HG03139 (cell line): Measurements from ENCODE around the gene EFNA5.
A peak's percentile ranks its signal among the peaks of the same experiment; 100 is the strongest.

Experiments used
- ATAC-seq: cut with Tn5 transposase; IDR thresholded peaks from one replicate; pipeline ENCODE4 v1.9.1; 2021; ENCODE audit not compliant: unreplicated experiment

Gene EFNA5

DNA sequence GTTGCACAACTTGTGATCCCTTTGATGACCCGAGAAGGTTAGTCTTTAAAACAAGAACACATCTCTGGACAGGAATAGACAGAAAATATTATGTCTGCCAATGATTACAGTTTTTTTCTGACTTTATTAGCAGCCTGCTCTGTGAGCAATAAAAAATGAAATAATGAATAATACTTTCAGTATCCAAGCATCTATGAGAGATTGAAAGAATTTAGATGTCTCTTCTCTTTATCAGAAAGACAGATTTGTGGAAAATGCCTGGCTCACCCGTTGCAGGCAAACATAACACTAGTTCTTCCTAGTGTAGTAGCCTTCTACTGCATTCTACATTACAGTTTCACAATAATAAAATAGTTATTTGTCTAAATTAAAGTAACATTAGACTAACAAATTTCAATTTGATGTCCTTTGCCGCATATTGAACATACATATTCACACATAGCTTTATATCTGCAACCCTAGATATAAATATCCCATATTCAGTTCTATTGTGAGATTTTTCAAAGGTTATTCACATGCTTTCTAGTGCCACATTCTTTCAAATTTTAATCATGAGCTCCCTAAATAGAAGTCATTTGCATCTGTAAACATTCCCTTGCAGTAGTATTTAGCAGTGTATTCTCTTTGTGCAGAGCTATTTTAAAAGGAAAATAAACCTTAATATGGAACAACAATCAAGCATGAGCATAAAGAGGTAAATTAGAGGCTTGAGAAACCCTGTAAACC is 267.3 kb downstream of the EFNA5 start:
- ATAC-seq = no peak

DNA sequence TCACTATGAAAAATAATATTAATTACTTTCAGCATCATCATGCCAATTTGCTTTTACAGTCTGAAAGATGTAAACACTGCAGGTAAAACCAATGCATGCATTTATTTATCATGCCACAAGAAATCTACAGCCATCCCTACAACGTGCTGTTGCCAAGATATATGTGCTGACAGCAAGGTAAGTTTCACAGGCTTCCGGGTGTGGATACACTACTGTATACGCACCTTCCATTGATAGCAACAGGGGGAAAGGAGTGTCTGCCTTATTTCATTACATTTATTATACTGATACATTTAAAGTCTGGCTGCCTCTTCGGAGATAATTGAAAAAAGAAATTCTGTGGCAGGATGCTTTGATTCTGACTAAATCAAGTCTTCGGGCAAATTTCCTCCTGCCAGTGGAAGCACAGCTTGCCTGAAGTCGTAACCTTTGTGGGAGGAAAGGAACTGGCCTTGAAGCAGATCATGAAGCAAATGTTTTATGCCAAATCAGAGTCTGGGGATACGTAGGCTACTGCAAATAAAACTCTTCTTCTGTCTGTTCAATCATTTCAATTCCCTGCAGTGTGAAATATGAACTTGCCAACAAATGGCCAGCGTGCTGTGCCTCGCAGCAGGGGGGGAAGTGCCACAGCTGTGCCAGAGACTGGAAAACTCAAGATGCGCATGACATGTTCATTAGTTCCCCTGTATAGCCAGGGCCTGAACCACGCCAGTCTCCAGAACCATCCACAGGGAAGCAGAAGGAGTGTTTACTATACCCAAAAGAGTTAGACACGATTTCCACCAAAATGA is 268.1 kb downstream of the EFNA5 start:
- ATAC-seq = no peak

DNA sequence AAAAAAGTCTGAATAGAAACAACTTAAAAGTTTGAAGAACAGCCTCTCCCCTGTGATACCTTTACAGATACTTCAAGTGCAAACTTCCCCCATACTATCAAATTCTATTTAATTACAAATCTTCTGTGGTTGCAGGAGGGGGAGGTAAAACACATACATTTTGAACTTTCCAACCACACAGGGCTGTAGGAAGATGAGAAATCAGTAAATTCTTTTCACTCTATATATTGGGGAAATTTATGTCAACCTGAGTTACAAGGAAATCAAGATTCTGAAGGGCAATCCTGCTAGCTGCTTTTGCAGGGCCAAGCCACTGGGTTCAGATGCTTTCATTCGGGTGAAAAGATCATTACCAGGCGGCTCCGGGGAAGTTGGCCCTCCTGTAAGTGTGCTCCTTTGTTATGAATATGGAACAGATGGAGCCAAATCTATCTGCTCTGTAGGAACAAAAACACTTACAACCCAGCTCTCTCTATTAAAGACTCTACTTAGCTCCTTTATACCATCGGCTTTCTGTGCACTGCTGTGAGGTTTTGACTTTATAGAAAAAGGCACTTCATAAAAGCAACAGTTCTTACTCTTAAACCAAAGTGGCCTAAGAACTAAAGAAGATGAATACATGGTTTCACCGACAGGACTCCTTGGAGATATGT is 269.1 kb downstream of the EFNA5 start:
- ATAC-seq = no peak

DNA sequence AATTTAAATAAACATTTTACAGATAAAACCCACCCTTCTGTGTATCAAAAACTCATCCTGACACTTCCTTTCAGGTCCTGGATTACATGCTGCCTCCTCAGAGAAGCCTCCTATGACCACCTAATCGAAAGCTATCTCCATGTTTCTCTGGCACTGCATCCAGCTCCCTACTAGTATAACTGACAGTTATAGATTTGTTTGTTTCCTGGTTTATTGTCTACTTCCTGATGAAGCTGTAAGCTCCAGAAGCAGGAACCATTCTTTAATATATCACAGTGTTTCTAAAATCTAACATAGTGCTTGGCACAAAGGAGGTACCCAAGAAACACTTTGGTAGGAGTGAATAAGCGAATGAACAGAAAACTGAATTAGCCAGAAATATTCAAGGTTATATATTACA is 270.4 kb downstream of the EFNA5 start:
- ATAC-seq = no peak

DNA sequence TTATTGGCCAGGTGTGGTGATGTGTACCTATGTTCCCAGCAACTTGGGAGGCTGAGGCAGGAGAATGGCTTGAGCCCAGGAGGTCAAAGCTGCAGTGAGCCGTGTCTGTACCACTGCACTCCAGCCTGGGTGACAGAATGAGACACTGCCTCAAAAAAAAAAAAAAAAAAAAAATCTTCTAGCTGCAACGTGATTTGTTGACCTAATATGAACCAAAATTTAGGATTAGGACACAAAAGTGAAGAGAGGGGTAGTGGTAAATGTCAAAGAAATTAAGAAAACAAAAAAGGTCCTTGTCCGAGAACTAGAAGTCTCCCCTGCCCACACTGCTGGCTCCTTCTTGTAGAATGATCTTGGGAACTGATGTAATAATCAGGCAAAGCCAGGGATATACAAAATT is 272.0 kb downstream of the EFNA5 start:
- ATAC-seq = no peak

DNA sequence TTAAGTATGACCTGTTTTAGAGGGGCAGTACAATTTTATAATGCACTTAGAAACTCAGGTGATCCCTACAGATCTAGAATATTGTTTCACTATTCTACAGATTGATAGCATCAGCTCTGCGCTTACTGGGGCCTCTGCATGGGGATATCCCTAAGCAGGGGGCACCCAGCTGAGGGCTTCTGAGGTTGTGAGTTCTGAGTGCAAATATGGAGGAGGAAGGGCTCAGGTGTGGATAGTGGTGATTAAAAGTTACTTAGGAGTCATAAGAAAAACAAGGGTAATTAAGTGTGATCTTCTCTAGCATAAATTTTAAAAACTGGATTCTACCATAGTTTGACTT is 274.4 kb downstream of the EFNA5 start:
- peak; percentile 41 for ATAC-seq

DNA sequence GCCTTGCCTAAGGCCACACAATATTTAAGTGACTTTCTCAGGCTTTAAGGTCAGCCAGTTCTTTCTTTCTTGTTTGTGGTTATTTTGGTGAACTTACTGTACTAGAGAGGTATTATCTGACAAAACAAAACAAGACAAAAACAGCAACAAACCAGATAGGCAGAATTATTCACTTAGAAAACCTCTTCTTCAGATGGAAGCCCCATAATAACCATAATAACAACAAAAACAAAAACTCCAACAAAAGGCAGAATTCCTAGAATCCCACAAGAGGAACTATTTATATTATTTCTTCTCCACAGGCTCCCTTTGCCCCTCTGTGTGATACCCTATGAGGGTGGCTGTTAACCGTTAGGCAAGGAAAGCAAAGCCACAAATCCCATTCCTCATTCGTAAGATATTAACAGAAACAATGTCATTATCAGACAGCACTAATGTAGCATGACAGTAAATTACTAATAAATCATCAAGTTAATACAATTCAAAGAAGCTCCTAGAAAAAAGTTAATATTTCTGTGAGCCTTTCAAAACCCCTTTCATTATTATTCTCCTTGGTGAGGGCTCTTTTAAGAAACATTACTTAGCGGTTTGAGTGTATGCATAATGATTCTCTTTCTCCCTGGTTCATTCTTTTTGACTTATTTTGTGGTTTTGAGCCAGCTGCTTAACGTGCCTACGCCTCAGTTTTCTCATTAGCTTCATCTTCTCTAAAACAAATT is 274.9 kb downstream of the EFNA5 start:
- peak; percentile 70 for ATAC-seq

DNA sequence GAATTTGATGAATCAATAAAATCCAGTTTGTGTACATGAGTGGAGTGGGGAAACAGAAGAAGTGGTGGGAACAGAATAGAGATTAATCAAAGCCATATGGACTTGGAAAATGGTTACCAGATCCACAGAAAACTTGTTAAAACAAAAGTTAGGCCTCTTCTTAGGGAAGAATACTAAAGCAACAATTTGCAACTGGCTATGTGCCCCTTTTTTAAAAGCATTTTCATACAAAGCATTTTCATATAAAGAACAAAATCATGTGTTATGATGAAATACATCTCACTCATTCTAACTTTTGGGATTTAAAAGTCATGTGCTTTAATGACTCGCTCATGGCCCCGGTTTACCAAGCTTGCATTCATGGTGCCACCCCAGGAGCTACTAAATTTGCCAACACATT is 276.9 kb downstream of the EFNA5 start:
- ATAC-seq = no peak

DNA sequence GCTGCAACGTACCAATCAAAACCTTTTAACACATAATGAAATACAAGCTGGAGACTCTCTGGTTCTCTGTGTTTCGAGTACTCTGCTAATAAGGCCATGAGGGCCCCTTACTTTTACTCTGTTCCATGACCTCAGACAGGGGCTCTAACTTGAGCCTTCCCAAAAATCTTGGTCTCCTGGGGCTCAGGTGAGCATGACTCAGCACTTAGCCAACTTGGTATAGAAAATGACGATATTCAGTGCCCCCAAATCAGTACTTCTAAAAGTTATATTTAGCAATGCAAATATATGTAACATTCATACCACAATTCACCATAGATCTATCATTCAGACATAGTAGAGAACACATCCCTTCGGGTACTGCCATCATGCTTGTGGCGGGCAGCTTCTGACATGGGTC is 278.9 kb downstream of the EFNA5 start:
- no peak for ATAC-seq

DNA sequence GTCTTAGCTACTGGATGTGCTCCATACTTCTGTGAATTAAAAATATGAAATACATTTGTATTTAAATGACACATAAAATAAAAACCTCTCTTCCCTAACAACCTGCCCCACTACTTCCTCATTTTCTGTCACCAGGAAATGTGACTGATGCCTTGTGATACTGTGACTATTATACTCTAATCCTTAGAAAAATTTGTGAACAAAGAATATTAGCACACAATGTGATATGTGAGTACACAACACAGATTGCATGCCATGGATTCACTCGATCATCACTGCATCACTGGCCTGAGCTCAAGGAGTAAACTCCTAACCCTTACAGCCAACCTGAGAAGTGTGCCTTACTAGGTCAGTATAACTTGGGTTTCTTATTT is 281.0 kb downstream of the EFNA5 start:
- no peak for ATAC-seq

DNA sequence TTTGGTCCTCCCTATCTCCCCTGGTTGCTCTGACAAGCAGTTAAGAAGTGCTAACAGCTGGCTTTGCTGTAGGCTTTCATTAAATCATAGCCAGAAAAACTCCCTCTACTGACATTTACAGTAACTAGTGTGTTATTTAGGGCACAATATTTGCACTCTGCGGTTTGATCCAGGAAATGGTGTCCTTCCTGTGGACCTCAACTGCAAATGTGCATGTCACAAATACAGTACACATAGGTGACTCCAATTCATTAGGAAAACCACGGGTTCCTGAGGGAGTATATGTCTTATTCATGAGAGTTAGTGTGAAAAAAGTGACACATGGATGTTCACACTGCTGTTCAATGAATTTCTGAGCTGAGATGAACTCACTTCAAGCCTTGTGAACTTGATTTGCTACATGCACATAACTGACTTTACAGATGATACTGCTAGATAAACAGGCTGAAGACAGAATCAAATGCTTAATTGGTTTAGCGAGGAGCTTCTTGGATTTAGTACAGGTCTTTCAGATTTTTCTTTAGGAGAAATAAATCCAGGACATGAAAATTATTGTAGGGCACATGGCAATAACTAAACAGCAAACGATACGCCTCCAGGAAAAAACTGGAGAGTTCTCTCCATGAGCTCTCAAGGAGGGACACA is 281.5 kb downstream of the EFNA5 start:
- peak; percentile 85 for ATAC-seq

DNA sequence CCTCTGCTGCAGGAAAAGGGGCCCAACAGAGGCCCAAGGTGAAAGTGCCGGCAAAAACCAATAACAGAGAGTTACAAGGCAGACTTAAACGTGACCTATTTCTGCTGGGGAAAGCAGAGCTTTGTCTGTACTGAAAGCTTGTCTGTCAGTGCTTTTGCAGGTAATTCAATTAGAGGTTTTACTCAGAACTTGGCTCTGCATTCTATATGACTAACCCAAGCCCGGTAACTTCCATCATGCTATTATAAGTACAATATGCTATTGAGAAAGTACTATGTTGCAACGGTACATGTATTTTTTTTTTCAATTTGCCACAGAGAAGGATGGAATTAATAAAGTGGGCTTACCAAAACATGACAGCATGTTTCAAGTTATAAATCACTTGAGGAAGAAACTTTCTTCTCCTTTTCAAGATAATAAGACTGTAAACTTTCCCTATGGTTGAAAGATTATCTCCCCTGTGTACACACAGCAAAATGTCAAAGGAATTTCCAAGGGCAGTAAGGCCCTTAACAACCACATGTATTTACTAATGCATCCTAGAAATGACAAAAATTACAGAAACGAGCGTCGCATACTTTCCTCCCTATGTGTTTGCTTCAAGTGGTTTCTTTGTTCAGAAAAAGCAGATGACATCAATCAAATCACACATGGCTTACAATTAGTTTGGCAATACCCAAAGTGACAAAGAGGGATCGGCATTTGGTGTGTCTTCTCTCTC is 282.4 kb downstream of the EFNA5 start:
- ATAC-seq = peak; percentile 27

DNA sequence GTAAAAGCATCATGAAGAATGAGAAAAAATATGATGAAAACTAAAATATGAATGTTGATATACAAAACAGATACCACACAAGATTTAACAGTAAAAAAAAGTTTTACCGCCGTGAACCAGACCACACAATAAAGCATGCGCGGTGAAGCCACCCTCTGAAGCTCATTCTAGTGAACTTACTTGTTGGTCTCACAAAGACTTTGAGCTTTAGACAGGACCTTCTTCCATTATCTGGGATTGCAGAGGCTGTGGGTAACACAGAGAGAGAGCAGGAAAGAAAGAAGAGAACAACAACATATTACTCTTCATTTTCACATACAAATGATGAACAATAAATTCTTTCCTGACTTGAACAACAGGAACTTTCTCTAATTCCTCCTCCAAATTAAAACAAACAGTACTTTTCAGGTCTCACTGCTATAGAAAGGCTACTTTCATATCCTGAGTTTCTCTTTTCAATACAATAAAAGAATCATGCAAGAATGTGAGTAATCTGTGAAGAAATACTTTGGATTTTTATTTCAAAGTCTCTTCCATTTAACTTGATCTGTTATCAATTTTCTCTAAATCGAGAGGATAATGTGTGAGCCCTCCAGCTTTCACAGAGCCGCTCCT is 283.1 kb downstream of the EFNA5 start:
- no peak for ATAC-seq

DNA sequence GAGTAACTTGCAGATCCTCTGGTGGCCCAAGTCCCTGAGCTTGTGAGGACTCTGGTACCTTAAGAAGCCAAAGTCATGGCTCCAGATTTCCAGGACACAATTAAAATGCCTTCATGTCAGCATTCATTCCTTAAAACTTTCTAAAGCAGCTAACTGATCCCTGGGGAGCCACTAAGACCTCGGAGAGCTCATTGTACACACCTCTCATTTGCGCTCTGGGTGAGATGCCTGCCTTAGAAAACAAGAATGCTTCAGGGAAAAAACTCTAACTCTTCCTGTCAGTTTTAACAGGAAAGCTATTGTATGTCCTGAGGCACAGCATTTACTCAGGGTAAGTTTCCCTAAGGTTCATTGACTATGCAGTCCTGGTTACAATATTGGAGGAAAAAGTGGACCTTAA is 285.0 kb downstream of the EFNA5 start:
- no peak for ATAC-seq

DNA sequence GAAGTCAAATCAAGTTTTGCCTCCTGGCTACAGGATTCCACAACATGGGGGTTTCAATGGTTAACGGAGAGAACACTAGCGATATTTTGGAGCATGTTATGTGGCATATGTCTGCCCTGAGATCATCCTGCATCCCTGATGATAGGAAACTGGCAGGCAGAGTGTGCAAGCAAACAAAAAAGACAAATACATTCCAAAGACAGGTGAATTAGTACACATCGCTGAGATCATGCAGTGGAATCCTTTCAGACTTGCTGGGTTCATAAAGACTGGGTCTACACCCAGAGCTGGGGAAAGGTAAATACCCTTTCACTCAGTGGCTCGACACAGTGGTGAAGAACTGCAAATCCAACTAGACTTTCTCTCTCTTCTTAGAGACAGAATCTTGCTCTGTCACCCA is 286.5 kb downstream of the EFNA5 start:
- ATAC-seq = no peak

DNA sequence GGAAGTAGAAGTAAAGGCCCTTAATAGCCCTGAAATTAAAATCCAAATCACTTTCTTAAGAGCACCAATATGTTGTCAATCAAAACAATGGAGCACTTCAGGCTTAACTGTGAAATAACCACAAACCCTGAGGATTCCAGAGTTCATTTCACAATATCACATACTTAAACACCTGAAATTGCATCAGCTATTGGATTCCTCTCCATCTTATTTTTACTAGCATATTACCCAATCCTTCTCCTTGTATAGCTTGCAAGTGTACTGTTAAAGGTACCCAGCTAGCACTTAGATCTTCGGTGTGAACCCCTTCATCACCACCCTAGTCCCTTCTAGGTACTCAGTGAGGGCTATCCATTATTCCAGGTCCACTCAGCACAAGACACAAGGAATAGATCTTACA is 287.3 kb downstream of the EFNA5 start:
- ATAC-seq = no peak

DNA sequence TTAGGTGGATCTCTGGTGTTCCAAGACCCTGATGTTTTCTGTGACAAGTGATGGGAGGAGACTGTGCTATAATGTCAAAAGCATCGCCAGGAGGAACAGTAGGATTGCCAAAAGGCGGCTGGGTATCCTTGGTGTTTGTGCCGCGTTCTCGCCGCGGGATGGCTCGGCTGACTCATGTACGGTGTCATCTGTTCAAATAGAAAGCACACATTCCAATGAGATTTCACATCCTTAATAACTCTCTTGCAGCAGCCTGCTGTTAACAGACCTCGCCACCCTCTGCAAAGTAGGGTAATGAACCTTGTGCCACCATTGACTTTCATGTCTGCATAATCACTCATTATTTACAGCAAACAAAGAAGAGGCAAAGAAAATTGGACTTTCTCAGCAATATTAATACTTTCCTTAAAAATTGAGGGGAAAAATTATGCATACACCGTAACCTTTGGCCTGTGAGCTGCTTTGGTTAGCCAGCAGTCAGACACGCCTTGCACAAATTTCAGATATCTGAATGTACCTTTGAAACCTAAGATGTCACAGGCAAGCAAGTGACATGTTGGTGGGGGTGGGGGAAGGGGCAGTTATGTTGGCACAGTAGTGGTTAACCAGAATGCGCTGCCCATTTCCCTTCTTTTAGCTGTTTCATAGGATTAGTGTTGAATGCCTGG is 289.4 kb downstream of the EFNA5 start:
- no peak for ATAC-seq

DNA sequence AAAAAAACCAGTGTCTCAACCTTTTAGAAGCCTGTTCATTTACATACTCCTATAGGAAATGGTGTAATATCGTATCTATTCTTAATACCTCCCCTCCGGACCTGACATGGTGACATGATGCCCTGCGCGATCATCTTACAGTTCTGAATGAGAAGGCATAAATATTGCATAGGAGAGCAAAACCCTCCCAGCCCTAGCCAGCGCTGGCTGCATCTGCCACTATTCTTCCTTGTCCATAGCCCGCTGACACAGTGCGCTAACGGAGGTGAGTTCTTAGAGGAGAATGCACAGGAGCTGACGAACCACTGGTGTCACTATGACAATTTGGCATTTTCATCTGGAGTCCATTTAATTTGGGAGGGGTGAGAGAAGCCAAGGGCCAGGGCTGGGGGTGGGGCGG is 290.1 kb downstream of the EFNA5 start:
- no peak for ATAC-seq

DNA sequence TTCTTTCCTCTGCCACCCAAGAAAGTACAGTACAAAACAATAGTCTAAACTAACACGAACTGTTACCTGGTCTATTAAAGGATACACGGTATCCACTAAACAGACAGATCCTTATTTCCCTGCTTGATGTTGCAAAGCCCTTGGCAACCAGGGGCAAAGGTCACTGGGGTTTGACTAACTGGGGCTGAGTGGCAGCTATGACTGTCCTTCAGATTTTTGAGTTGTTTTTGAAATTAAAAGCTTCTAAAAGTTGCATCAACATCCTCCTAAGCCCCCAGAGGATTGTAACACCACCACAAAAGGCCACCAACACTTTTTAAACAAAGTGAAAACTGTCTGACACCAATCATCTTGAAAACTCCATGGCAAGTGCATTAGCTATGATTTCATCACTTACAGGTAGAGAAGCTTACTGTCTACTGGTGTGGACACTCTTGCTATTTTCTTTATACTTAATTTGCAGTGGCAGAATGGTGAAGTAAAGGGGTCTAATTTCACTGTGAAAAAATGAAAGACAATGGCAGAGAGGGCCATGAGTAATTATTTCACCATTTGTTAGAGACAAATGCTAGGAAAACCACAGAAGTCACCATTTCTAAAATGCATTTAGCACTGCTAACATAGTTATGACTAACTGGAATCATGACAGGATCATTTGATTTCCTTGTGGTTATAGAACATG is 292.4 kb downstream of the EFNA5 start:
- ATAC-seq = no peak
